Measurements from ENCODE around the gene DOK3.
"Not testable (repeated sequence)": the region's sequence is repeated elsewhere in the genome, so short reads cannot be mapped to it uniquely, and the experiment has no call there.

DOK3 gene

DNA sequence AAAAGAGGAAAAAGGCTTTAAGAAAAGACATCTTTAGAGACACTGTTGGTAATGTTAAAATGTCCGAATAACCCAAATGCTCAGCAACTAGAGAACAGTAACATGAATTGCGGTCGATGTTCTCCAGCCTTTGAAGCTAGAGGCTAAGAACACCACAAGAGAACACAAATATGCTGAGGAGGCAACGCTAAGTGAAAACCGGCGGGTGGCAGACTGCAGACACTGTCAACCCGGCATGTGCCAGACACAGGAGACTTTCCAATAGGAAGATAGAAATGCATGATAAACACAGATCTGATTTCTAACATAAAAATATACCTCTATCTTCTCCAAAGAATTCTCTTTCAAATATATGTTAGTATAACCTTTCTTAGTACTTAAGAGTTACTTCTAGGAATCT, 25.5 kb upstream of the DOK3 start:
- DNase-seq (ENCODE audit: low read depth): no peak

DNA sequence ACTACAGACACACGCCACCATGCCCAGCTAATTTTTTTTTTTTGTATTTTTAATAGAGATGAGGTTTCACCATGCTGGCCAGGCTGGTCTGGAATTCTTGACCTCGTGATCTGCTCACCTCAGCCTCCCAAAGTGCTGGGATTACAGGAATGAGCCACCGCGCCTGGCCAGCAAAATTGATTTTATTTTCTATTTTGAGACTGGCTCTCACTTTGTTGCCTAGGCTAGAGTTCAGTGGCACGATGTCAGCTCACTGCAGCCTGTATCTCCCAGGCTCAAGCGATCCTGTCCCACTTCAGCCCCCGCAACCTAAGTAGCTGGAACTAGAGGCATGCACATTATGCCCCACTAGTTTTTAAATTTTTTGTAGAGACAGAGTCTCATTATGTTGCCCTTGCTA, 24.8 kb upstream of the DOK3 start:
- DNase-seq (ENCODE audit: low read depth): not testable (repeated sequence)

DNA sequence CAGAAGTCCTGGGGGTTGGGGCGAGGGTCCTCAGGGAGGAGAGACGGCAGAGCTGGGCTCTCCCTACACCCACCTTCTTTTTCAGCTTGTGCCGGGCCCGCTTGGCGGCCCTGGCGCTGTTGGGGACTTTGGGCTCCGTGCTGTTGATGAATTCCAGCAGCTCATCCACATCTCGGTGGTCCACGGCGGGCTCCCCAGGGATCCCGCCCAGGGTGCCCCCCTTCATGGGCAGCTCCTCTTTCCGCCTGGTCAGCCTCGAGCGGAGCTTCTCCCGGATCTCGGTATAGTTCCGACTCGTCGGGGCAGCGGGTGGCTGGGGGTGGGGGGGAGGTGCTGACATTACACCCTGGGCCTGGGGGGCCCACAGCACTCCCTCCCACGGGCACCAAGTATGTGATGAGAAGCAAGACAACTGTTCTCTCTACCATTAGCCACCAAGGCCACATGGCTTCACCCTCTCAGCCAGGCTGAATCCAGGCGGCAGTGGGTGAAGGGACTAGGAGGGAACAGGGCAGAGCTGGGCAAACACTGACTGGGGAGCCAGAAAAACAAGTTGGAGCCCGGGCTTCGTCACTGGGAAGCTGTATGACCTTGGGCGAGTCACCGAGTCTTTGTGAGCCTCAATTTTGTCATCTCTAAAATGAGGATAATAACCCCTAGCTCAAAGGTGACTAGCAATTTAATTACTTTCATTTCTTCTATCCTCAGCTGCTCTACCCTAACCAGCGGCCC, 21.7 kb upstream of the DOK3 start:
- no peak for DNase-seq (ENCODE audit: low read depth)

GRCh38 chr5:177530638-177531037, 21.0 kb upstream of the DOK3 start:
- no peak for DNase-seq (ENCODE audit: low read depth)

GRCh38 chr5:177529247-177530203, 19.9 kb upstream of the DOK3 start:
- DNase-seq (ENCODE audit: low read depth): no peak

- DNase-seq (ENCODE audit: low read depth): no peak
Measured at GRCh38 chr5:177528631-177529030, 19.0 kb upstream of the DOK3 start.

DNA sequence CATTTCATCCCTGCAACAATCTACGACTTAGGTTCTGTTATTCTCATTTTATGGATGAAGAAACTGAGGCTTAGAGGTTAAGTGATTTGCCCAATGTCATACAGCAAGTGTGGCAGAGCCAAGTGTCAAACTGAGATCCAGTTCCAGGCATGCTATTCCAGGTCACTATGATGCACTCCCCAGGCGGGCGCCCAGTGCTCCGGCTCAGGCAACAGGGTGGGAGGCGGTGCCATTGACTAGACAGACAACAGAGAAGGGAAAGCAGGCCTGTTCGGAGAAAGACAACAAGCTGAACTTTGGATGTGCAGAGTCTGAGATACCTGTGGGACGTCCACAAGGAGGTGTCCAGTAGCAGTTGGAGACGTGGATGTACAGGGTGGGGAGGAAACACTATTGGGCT, 18.0 kb upstream of the DOK3 start:
- DNase-seq (ENCODE audit: low read depth): no peak

DNA sequence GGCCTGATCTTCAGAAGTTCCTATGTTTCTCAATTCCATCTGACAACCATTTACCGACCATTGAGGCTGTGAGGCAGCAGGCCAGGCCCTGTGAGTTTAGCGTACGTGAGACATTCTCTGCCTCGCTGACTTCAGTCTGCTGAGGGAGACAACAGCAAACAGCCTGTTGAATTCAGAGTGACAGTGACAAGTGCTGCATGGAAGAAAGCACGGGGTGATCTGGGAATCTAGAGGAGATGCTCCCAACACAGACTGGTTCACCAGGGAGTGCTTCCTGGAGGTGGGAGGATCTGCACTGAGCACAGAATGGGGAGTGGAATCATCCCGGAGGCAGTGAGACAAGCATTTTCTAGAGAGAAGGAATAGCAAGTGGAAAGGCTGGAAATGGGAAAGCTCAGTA, 17.2 kb upstream of the DOK3 start:
- no peak for DNase-seq (ENCODE audit: low read depth)

GRCh38 chr5:177526191-177526590, 16.6 kb upstream of the DOK3 start:
- no peak for DNase-seq (ENCODE audit: low read depth)

- no peak for DNase-seq (ENCODE audit: low read depth)
Measured at GRCh38 chr5:177524941-177525655, 15.5 kb upstream of the DOK3 start.

DNA sequence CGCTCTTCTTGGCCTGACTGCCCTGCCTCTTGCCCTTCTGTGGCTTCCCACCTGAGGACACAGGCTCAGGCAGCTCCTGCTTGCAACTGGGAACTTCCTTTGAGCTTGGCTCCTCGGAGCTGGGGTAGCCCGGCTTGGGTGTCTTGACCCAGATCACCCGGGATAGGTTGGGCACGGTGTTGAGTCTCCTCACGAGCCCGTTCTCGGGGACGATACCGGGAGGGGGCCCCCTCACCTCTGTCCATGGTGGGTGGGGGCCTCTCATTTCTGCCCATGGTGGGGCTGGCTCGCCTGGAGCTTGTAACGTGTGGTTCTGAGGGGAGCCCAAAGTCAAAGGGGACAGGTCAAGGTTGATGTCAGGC, 14.9 kb upstream of the DOK3 start:
- DNase-seq (ENCODE audit: low read depth): no peak

GRCh38 chr5:177523711-177524538, 14.3 kb upstream of the DOK3 start:
- no peak for DNase-seq (ENCODE audit: low read depth)

DNA sequence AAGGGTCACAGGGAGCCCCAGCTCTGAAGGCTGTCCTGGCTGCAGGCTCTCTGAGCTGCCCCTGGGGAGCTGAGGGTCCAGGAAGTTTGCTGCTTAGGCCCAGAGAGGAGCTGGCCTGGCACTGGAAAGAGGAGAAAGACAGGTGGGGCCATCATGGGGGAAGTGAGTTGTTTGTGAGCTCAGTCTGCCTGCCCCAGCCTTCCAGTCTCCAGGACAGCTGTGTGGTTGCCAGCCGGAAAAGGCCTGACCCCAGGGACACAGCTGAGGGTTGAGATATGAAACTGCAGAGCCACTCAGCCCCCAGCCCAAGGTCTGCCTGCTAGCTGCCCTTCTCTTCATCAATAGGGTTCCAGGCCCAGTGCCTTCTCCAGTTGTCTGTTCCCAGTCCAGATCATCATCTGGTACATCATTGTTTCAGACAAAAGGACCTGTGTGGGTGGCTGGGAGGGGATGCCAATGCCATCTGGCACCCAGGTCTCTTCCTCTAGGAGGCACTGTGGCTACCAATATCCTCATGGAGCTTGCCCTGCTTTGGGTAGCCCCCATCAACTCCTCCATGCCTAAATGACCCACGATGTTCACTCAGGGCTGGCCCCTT, 11.4 kb upstream of the DOK3 start:
- DNase-seq (ENCODE audit: low read depth): no peak

DNA sequence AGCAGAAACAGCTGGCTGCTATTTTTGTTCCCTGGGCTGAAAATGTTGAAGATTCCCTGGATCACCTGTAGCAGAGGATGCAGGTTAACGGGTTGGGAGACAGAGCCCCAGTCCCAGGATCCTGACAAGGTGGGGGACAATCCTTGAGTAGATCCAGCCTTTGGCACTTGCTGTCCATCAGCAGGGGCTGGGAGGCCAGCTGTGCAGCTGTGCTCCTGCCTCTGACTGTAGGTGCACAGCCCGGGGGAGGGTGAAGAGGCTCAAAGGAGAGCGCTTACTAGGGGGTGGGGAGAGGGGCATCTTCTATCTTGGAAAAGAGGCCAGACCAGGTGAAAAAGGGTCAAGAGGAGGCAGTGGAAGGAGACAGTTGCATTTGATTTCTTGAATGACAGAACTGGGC, 10.6 kb upstream of the DOK3 start:
- no peak for DNase-seq (ENCODE audit: low read depth)

GRCh38 chr5:177519463-177520235, 10.0 kb upstream of the DOK3 start:
- DNase-seq (ENCODE audit: low read depth): no peak

- DNase-seq (ENCODE audit: low read depth): peak; percentile 93
Measured at GRCh38 chr5:177516601-177517568, 7.3 kb upstream of the DOK3 start, which contains the start of gene DDX41. DDX41 (minus strand) TSS chr5:177516961; CDS start chr5:177516945, 16 bp downstream.

- DNase-seq (ENCODE audit: low read depth): no peak
Measured at GRCh38 chr5:177515580-177515979, 6.0 kb upstream of the DOK3 start.

DNA sequence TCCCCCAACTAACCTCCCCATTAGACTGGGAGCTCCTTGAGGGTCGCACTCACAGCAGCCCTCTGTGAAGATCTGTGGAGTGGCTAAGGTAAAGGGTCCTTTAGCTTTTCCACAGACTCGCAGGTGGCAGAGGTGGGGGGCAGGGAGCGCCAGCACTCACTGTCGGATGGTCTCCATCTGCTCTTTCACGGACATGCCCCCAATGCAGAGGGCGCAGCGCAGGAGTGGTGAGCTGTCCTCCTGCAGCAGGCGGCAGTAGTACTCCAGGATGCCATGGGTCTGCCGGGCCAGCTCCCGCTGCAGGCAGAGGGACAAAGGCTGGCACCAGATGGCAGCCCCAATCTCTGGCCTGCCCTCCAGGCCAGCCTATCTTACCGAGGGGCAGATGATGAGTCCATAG, 4.9 kb upstream of the DOK3 start:
- DNase-seq (ENCODE audit: low read depth): no peak

GRCh38 chr5:177513500-177513899, 3.9 kb upstream of the DOK3 start:
- no peak for DNase-seq (ENCODE audit: low read depth)
